HG03135 (cell line): ENCODE results near the gene DRD1.

Experiments used
- ATAC-seq: cut with Tn5 transposase; IDR thresholded peaks from one replicate; pipeline ENCODE4 v1.9.1; 2021; ENCODE audit warnings: mild to moderate bottlenecking, moderate library complexity; ENCODE audit not compliant: unreplicated experiment

Gene DRD1

DNA sequence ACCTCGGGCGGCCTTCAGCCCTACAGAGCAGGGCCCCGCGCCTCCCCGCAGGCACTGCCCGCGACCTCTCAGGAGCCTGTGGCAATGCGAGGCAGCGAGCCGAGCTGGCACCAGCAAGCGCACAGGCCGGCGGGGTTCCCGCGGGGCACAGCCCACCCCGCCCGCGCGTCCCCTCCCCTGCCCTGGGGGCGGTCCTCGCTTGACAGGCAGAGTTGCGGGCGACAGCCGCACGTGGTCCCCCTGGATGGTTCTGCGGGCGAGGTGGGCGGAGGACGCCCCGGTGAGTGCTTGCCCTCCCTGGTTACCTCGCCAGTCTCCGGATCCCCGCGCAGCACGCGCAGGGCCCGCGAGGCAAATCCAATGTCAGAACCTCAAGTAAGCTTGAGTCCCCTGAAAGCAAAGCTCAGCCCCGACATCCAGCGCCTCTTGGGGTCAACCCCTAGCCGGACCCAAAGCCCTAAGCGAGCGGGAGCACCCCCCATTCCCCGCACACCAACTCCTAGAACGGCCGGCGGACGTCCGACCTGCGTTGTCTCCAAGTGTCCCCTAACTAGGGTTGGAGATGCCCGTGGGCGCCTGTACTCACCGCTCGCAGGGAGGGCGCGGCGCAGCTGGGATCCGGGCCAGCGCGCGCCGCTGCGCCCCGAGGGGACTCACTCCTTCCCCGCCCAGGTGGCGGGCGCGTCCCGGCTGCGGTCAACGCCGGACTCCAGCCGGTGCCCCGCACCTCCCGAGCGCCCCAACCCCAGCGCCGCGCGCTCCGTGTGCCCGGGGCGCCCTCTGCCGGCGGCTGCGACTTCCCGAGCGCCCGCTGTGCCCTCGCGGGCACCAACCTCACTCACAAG is at the start of gene DRD1:
DRD1 (minus strand) TSS at position 123 of the 845 bp plus-strand sequence. CDS start 1,083 bp downstream, outside the sequence.
- no peak for ATAC-seq

DNA sequence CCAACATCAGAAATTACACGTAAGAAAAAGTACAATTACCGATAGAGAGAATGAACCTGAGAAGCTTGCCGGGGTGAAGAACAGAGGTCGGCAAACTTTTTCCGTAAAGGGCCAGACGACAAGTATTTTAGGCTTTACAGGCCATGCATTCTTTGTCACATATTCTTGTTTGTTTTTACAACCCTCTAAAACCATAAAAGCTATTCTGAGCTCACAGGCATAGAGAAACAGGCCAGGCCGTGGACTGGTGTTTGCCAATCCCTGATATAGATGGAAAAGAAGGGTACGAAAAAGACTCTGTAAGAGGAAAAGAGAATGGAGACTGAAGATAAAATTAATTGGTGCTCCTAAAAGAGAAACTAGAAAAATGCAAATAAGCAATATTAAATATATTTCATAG is 49.7 kb upstream of the DRD1 start:
- no peak for ATAC-seq

DNA sequence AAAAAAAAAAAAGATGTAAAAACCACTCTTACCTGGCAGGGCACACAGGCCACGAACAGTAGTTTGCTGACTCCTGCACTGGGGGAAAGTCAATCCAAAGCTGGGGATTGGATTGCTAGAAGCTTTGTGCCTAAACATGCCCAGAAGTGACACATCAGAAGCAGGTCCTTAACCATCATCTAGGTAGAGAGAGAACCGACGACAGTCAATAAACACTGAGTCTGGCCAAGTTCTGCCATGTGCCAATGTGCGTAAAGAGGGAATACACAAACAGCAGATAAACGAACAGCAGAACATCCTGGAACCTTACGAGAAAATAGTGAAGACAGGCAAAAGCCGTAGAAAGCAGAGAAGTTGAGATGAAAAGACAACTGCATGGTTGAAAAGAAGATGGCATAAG is 49.3 kb upstream of the DRD1 start:
- no peak for ATAC-seq

DNA sequence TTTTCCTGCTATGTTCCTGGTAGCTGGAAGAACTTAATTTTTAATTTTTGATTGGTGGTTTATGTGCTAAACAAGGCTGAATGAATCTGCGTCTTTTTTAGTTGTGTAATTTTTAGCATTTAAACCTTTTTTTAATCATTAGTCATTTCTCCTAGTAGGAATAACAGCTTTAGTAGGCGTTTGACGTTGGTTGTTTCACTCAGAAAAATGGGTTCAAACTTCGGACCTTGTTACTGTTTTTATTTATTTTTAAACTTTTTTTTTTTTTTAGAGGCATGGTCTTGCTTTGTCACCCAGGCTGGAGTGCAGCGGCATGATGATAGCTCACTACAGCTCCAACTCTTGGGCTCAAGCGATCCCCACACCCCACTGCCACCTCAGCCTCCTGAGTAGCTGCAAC is 47.2 kb upstream of the DRD1 start:
- ATAC-seq, result no peak

DNA sequence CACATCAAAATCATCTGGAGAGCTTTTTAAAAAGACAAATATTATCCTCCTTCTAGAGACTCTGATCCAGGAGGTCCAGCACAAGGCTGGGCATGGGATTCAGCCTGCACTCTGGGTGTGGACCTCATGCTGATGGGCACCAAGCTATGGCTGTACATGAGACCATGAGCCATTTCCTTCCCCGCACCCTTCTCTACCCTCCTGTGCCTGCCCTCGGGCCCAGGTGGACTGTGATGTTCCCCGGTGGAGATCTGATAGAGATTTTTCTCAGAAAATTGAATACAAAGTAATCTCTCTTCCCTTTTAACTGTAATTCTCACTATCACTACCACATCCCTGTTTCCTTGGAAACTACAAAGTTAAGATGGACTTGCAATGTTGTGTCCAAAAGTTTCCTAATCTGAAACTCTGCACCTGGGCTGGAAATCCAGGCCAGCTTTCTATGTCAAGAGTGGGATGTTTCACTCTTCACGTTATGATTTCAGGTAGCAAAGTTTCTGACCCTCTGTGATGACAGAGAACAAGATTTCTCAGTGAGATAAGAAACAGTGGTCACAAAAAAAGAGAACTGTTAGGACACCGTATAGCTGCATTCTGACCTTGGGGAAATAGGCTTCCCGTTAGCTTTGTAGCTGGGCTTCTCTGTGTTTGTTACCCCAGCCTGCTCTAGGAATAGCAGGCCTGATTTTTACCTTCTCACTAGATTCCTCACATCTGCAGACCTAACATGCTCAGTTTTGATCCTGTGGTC is 45.9 kb upstream of the DRD1 start:
- no peak for ATAC-seq

DNA sequence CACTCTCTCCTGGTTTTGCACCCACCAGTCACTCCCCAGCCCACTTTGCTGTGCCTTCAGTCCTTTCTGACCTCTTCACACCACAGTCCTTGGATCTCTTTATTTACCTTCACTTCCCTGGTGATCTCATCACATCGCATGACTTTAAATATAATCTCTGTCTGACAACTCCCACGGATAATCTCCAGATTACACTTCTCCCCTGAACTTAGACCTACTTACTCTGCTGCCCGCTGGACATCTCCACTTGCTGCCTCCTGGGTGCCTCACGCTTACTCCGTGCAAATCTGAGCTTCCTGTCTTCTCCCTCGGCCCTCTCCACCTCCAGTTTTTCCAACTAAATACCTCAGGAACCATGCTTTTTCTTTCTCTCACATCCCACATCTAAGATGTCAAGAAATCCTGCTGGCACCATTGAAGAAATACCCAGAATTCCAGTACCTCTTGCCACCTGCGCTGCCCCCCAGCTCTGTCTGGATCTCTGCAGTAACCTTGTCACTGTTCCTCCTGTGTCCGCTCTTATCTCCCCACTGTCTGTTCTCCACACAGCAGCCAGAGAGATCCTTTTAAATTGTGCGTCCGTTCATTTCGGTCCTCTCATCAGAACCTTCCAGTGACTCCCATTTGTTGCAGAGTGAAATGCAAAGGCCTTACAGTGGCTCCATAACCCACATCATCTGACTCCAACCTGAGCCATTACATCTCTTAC is 43.7 kb upstream of the DRD1 start:
- ATAC-seq, result no peak

DNA sequence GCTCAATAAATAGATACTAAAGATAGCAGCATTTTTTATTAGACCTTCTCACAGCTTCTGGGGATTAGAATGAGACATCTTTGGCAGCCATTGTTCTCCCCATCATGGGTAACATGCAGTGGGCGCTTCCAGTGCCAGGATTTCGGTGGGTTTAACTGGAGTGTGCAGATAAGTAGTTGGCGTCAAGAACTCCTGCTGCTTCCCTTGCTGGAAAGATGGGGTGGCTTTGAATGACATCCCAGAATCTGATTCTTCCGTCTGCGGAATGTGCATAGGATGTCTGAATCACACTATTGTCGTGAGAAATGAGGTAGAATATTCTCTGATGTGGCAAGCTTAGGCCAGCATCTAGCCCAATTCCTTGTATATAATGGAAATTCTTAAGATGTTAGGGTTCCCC is 41.6 kb upstream of the DRD1 start:
- no peak for ATAC-seq

DNA sequence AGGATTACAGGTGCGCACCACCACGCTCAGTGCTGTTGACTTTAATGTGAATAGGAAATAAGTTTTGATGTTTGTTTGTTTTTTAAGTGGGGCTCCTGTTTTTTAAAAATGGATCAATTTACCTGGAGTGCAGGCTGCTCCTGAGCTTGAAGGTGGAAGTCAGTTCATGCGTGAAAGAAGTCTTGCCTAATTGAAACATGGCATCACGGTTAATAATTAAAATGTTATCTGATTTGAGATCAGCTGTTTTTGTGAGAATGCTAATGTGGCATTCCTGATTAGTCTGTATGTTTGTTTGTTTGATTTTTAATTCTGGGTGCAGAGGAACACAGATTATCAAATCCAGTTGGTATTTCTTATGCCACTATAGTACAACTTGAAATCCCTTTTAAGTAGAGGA is 40.8 kb upstream of the DRD1 start:
- no peak for ATAC-seq

DNA sequence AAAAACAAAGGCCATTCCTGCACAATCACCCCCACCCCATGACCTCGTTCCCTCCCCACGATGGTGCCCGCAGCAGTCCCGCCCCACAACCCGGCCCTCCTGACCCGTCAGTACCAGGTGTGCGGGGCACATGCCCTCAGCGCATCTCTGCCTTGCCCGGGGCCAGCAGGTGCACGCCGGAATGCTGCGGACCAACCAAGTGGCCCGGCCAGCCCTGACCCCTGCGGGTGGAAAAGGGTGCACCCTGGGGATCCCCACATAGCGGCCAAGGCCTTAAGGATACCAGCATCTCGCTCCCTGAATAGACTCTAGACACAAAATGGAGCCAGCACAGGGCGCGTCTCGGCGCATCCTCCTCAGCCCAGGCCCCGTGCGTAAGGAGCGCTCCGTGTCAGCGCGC is 40.3 kb upstream of the DRD1 start:
- no peak for ATAC-seq

DNA sequence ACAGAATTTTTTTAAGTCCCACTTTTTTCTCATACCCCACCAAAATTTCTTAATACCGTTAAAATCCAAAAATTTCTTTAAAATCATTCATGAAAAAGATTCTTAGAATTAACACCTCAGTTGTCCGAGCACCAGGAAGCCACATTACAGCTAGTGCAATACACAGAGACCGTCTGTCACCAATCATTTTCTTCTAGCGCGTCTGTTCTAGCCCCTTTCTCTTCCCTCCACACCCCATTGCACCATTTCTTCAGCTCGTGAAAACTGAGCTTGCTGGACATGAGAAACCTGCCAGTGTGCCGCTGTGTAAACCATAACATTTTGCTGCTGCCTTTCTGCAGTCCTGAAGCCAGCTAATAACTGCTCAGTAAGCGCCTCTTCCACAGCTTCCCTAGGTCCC is 39.4 kb upstream of the DRD1 start:
- ATAC-seq, result no peak

DNA sequence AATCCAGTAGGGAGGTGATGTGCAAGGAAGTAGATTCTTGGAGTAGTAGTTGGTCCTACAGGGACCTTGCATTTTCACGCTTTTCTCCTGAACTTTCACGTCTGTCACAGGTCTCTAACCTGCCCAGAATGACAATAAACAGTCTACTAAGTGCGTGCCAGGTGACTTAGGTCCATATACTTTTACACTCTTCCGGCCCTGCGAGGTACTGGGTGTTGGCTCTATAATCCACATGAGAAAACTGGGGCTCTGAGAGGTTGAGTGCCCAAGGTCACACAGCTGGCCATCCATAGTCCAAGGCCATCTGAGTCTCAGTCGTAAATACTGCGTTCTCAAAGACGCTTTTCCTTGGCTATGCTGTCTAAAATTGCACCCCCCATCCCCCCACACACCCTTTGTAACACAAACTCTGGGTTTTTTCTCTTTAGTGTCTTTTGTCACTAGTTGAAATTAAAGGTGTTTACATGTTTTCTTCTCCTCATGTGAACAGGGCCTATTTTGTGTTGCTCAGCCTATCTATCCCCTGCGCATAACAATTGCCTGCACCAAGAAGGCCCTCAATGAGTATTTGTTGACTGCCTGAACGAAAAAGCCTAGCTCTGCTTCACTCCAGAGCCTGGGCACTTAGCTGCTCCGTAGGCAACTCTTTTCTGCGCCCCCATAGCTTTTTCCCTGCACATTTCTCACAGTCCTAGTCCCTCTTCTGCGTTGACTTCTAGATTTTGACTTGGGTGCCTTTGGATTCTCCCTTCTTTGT is 35.3 kb upstream of the DRD1 start:
- peak; percentile 13 for ATAC-seq

DNA sequence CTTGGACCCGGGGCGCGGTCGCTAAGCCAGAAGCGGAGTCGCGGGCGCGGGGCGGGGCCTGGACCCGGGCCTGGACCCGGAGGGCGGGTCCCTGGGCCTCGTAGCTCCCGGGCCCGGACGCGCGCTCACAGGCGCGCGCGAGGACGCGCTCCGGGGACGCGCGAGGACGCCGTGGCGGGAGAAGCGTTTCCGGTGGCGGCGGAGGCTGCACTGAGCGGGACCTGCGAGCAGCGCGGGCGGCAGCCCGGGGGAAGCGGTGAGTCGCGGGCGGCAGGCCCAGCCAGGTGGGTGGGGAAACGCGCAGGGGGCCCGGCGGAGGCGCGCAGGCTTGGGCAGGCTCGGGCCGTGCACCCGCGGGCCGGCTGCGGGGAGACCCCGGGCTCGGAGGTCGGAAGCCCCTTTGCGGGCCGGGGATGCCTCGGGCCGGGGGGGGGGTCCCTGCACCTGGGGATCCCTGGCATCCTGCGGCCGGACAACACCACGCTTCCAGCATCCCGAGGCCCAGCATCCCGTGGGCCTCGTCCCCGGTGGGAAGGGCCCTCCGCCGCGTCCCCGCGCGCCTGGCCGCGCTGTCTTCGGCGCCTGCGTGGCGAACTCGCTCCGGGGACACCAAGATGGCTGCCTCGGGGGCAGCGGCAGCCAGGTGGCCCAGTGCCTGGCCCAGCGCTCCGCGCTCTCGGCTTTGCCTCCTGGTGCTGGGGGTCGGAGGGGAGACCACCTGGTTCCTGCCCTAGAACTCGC is 34.6 kb upstream of the DRD1 start, which contains the start of gene SFXN1:
SFXN1 (plus strand) TSS at position 177 of the 741 bp plus-strand sequence. CDS start 13,544 bp downstream, outside the sequence.
- ATAC-seq, result peak; percentile 88

DNA sequence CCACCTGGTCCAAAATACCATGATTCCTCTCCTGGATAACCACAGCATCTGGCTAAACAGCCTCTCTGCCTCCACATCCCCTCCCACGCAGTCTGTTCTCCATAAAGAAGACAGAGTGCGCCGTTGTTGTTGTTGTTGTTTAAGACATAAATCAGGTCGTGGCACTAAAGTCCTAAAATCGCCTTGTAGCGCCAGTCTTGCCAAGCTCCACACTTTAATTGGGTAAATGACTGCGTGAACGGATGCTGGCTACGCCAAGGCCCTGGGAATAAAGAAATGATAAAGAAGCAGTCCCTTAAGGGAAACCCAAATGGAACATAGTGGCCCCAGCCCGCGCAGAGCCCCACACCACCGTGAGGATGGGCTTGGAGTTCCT is 34.0 kb upstream of the DRD1 start:
- no peak for ATAC-seq

DNA sequence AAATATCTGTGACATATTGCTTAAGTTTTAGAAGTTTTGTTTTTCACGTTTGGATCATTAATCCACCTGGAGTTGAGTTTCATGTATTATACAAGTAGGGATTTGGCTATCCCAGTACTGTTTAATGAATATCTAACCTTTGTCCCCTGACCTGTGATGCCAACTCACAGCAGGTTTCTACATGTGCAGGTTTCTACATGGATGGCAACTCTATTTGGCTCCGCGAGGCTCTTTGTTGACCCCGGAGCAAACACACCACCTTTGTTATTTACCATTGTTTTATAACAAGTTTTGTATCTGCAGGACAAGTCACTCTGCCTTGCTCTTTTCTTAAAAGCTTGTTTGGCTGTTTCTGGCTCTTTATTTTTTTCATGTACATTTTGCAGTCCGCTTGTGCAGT is 33.5 kb upstream of the DRD1 start:
- ATAC-seq, result no peak

DNA sequence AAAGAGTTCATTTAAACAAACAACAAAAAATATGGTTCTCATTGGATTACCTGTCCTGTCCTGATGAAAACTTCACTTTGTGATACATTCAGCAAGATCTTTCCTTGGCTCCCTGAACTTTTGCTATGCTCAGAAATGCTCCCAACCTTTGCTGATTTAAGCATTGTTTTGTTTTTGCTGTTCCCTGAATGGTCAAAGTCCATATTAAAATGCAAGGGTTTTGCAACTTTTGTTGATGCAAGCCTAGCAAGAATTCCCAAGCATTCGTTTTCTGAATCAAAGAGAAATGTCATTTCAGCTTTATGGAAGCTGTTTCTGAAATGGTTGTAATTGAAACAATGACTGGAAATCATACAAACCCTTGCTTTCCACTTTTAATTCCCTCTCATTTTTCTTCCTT is 31.3 kb upstream of the DRD1 start:
- no peak for ATAC-seq

DNA sequence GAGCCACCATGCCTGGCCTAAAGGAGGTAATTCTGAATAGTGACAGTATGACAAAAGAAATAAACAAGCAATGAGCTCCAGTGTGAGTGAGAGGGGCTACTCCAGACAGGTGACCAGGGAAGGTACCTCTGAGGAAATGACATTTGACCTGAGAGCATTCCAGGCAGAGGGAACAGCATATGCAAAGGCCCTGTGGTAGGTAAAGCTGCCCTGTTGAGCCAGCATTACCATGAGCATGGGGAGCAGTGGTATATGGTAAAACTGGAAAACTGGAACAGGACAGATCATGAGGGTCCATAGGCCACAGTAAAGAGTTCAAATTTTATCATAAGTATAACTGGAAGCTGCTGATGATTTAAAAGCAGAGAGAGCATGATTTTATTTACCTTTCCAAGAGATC is 28.4 kb upstream of the DRD1 start:
- no peak for ATAC-seq

DNA sequence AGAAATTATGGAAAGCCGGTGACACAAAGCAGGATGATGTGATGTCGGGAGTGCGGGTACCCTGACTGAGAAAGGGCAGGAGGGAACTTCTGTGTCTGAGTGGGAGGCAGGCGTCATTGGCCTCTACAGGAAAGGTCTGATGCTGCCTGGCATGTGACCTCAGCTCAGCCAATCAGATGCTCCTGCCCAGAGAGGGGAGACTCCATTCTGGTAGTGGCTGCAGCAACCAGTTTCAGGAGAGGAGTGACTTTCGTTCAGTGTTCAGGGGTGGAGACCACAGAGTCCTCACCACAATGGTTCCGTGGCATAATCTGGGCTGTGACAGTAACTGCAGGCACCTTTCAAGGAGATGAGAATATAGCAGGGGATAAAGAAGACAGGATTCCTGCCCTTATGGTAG is 27.6 kb upstream of the DRD1 start:
- ATAC-seq, result no peak

DNA sequence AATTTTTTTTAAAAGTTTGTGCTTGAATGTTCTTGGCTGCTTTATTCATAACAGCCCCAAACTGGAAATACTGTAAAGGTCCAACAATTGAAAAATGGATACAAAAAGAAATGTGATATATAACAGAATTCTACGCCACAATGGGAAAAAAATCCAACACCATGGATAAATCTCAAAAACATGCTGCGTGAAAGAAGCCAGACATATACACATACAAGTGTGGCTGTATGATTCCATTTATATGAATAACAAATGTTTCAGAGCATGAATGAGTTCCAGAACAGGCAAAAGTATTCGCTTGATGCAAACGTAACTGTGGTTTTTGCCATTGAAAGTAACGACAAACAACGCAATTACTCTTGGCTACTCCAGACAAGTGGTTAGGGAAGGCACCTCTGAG is 27.2 kb upstream of the DRD1 start:
- no peak for ATAC-seq

DNA sequence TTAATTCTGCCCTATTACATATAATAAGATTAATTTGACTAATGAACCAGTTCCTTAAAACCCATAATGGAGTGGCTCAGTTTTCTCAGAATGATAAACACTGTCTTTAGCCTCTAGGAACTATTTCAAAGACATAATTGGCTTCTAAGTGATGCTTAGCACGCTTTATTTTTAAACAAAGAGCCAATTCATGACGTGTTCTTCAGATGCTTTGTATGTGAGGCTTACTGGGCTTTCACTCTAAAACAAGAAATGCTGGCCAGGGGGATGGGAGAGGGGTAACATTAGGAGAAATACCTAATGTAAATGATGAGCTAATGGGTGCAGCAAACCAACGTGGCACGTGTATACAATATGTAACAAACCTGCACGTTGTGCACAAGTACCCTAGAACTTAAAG is 26.8 kb upstream of the DRD1 start:
- ATAC-seq, result no peak

DNA sequence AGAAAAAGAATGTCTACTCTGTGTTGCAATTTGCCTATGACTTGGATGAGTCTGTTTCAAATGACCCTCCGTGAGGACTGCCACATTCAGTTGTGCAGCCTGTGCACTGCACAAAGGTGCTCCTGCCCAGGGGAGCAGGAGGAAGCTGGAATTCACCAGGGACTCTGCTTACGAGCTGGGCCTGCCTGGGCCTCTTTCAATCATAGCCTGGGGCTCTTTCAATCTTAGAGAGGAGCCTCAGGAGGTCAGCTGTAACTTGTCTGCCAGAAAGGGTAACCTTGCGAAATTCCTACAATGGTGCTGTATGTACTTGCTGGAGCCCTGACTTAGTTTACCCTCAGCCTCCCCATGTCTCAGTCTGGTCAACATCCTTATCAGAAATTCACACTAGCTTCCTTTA is 25.9 kb upstream of the DRD1 start:
- no peak for ATAC-seq
